HG03432 (cell line): Measurements from ENCODE around the gene KCND3.

ENCODE experiments used
- ATAC-seq: cut with Tn5 transposase; IDR thresholded peaks from one replicate; pipeline ENCODE4 v1.9.1; 2021; ENCODE audit warnings: mild to moderate bottlenecking, moderate library complexity; ENCODE audit not compliant: unreplicated experiment

Gene KCND3

GRCh38 chr1:111988743-111989453, 570 bp downstream of the KCND3 start:
- no peak for ATAC-seq

- no peak for ATAC-seq
Measured at GRCh38 chr1:111988377-111988742, 1.1 kb downstream of the KCND3 start.

DNA sequence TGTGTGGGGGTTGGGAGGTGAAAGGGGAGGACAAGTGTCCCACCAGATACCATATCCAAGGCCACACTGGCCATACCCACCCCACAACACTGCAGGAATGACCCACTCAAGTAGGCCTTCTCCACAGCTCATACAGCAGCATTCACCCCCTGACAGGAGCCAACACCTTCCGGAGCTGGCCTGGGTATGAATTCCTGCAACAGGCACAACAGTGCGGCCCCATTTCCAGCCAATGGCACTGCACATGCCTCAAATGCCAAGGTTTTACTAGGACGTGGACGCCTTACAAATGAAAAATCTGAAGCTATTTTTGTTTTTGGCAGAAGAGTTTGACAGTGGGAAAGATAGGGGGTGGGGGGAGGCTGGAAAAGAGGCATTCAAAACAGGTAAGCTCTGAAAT, 2.0 kb downstream of the KCND3 start:
- no peak for ATAC-seq

DNA sequence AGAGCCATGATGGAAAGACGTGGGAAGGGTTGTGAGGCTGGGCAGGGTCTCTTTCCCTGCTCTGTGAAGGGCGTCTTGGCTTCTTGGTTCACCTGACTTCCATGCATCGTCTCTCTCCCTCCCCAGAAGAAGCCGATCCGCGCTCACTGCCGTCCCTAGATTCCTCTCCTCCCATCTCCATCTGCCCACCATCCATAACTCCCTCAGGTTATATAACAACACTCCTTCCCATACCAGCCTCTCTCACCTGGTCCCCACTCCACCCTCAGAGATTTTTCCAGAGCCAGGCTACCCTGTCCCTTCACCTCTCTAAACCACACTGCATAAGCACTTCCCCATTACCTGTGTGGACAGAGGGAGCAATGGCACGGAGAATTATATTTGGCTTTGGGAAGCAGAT, 6.0 kb downstream of the KCND3 start:
- no peak for ATAC-seq

- no peak for ATAC-seq
Measured at GRCh38 chr1:111982428-111982827, 7.0 kb downstream of the KCND3 start.

DNA sequence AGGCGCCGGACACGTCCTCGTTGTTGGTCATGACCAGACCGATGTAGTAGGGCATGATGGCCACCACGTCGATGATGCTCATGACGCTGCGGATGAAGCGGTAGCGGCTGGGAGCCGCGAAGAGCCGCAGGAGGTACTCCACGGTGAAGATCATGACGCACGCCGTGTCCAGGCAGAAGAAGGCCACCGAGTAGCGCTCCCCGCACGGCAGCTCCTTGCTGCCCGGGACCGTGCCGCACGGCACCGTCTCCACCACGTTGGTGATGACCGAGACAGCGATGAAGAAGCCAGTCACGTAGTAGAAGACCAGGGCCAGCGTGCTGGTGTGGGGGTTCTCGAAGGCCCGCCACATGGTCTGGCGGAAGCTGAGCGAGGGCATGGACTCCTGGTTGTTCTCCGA, 7.6 kb downstream of the KCND3 start:
- ATAC-seq: no peak

GRCh38 chr1:111981090-111981489, 8.4 kb downstream of the KCND3 start:
- ATAC-seq: no peak

- no peak for ATAC-seq
Measured at GRCh38 chr1:111980686-111981085, 8.8 kb downstream of the KCND3 start.

GRCh38 chr1:111978695-111979094, 10.8 kb downstream of the KCND3 start:
- ATAC-seq: no peak

- ATAC-seq: no peak
Measured at GRCh38 chr1:111977378-111977777, 12.1 kb downstream of the KCND3 start.

DNA sequence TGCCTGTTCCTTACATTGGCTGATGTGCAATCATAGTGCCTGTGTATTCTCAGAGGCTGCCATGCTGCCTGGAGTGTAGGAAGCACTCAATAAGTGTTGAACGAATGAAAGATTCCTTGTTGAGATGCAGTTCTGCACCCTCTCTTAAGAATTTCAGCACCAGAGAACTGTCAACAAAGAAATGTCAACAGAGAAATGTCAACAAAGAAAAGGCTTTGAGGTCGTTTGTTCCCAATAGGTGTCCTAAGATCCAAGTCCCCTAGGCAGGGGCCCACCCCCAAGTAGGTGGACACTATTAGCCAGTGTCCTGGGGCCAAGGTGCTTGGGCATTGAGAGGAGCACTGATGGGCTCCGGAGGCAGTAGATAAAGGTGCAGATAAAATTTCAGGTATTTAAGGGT, 12.6 kb downstream of the KCND3 start:
- no peak for ATAC-seq

DNA sequence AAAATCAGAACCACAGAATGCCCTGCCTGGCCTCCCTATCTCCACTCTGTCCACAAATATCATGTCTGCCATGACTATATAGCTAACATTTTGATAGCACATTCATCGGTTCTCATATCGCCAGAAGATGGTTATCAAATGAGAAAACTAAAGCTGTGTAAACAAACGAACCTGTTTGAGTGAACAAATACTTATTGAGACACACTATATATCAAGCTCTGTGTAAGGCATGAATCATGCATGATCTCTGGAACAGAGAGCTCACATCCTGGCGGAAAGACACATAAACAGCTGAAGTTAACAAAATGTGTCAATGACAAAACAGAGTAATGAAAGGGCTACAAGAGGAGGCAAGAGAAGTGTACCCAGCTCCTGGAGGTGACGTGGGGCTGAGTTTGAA, 13.1 kb downstream of the KCND3 start:
- ATAC-seq: no peak

DNA sequence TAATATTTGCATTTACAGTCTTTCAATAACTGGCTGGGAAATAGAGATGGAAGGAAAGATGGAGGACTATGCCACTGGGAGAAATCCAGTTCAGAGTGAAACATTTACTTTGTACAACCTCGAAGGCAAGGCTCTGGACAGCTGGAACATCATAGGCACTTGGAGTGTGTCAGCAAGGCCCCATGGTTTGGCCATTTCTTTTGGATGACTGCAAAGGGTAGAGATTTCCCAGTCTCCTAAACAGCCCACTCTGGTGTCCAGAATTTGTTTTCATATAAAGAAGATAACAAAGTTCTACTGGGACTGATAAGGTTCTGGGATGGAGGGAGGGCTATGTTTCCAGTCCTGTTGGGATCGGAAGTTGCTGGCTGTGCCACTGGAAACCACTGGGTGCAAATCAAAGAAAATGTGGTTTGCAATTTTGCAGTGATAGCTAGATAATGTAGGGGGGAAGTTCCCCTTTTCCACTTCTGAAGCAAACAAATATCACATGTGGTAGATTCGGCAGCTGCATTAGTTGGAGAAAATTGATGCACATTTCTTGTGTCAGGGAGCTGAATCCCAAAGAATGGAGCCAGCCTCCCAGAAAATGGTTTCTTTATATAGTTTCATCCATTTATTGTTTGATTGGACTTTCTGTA, 16.2 kb downstream of the KCND3 start:
- ATAC-seq: no peak

DNA sequence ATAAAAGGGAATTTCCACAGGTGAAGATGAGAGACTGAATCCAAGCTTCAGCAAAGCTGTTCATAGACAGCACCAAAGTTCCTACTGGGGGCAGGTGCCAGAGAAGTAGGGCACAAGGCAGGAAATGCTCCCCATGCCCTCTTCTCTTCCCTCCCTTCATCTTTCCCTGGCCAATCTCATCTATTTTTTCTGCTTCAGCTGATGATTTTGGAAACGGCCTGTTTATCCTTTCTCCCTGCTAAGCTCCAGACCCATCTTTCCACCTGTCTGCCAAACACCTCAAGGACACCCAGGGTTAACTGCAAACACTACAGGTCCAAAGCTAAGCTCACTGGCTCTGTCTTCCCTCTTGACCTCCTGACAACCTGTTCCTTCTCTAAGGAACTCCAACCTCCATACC, 18.1 kb downstream of the KCND3 start:
- no peak for ATAC-seq

- ATAC-seq: no peak
Measured at GRCh38 chr1:111968511-111968910, 21.0 kb downstream of the KCND3 start.

GRCh38 chr1:111967886-111968285, 21.6 kb downstream of the KCND3 start:
- no peak for ATAC-seq

DNA sequence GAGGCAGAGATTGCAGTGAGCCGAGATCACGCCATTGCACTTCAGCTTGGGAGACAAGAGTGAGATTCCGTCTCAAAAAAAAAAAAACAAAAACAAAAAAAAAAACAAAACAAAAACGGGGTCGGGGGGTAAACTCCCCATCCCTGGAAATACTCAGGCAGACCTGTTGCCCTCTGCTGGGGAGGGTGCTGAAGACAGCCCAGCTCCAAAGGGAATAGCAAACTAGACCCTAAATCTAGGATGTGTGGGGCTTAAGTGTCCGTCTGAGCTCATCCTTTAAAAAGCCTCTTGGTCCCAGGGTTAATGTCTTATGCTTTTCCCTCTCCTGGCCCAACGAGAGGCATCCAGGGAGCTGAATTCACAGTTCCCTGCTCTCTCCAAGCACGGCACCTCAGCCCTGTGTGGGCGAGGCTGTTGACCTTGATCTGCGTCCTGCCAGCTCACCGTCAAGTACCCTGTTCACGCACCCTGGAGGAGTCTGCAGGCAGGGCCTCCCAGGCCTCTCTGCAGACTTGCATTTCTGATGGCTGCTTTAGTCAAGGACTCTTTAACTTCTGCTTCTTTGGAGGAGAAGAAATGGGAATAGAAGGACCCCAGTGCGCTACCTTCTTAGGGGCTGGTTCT, 22.3 kb downstream of the KCND3 start:
- no peak for ATAC-seq

- ATAC-seq: no peak
Measured at GRCh38 chr1:111965781-111966443, 23.6 kb downstream of the KCND3 start.

GRCh38 chr1:111963985-111964738, 25.3 kb downstream of the KCND3 start:
- ATAC-seq: no peak

- no peak for ATAC-seq
Measured at GRCh38 chr1:111961773-111962565, 27.5 kb downstream of the KCND3 start.
